OCI-LY3 (cell line): ENCODE measurements around the gene SCYL3.

Experiments
- H2AFZ ChIP-seq: fragments of 200-600, 300-600 bp; shearing (Covaris generic); 2 replicates; pipeline ENCODE4 v1.6.0; 2014; ENCODE audit warnings: antibody characterized with exemption, low read depth, low read length
- H3K27ac ChIP-seq: fragments of 200-600, 300-600 bp; sonication (generic); 2 replicates; pipeline ENCODE4 v1.5.1; 2014; ENCODE audit warnings: mild to moderate bottlenecking, low read length, moderate library complexity, mixed read lengths
- H3K27me3 ChIP-seq: fragments of 200-600, 300-600 bp; sonication (generic); 2 replicates; pipeline ENCODE4 v1.6.1; 2014; ENCODE audit warnings: low read depth, low read length, mixed read lengths
- H3K36me3 ChIP-seq: fragments of 200-600, 300-600 bp; sonication (generic); replicated peaks from 2 replicates; pipeline ENCODE3; 2014; ENCODE audit warnings: low read depth, low read length, mixed read lengths
- H3K4me1 ChIP-seq: fragments of 300-600, 200-600 bp; sonication (generic); 2 replicates; pipeline ENCODE4 v1.6.1; 2014; ENCODE audit warnings: low read length, mixed read lengths
- H3K4me2 ChIP-seq: fragments of 200-600, 300-600 bp; sonication (generic); 2 replicates; pipeline ENCODE4 v1.6.1; 2014; ENCODE audit warnings: low read length, mixed read lengths
- H3K4me3 ChIP-seq: fragments of 300-600, 200-600 bp; sonication (generic); 2 replicates; pipeline ENCODE4 v1.5.1; 2014; ENCODE audit warnings: antibody characterized with exemption, mild to moderate bottlenecking, low read length, moderate library complexity
- H3K79me2 ChIP-seq: fragments of 300-600, 200-600 bp; shearing (Covaris generic); 2 replicates; pipeline ENCODE4 v1.6.1; 2014; ENCODE audit warnings: mild to moderate bottlenecking, low read length, mixed read lengths
- H3K9ac ChIP-seq: fragments of 300-600, 200-600 bp; shearing (Covaris generic); 2 replicates; pipeline ENCODE4 v1.6.0; 2014; ENCODE audit warnings: mild to moderate bottlenecking, low read length, moderate library complexity
- H3K9me3 ChIP-seq: fragments of 200-600, 300-600 bp; shearing (Covaris generic); 2 replicates; pipeline ENCODE4 v1.6.1; 2014; ENCODE audit warnings: low read length, mixed read lengths; ENCODE audit not compliant: insufficient read depth
- H4K20me1 ChIP-seq: fragments of 200-600, 300-600 bp; sonication (generic); 2 replicates; pipeline ENCODE4 v1.6.1; 2016; ENCODE audit warnings: low read length, mixed read lengths; ENCODE audit not compliant: insufficient read depth
- EZH2phosphoT487 ChIP-seq: fragments of 200-600 bp; shearing (Covaris generic); IDR thresholded peaks from 2 replicates; pipeline ENCODE4 v1.6.1; 2018; ENCODE audit warnings: antibody characterized with exemption, mixed run types, low read depth
- TF ChIP-seq, protein P1 (sequence below): fragments of 200-600, 300-600 bp; sonication (generic); IDR thresholded peaks from 2 replicates; pipeline ENCODE4 v1.5.1; 2014; ENCODE audit warnings: antibody characterized with exemption, low read length, low read depth

The SCYL3 gene

DNA sequence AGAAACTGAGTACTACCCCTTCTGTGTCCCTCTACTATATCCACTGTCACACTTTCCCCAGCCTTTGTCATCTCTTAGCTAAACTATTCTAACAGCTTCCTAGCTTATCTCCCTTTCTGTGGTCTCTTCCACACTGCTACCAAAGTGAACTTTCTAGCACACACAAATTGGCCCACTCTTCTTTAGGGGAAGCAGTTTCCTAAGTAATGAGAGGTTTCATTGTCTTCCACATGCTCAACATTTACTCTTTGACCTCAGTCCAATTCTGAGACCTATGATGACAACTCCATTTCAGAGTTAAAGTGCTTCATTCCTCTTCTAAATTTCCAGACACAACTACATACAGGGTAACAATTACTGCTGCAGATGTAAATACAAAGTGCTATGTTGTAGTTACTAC, 32.9 kb downstream of the SCYL3 start:
- Histone ChIP-seq H3K4me3 (no peak overlapping the region), H3K4me1 (peaks cover 12% of the 10 kb centered on the region), H4K20me1 (no peaks in the 10 kb centered on the region), H3K4me2 (no peak overlapping the region), H3K27ac (peak overlapping the region; percentile 68), H3K36me3 (peaks cover 70% of the 10 kb centered on the region), H3K9me3 (no peaks in the 10 kb centered on the region), H2AFZ (no peak overlapping the region), H3K27me3 (no peaks in the 10 kb centered on the region), H3K79me2 (no peaks in the 10 kb centered on the region), H3K9ac (no peak overlapping the region)
- TF ChIP-seq EZH2phosphoT487: no peak
- TF ChIP-seq, protein P1, sequence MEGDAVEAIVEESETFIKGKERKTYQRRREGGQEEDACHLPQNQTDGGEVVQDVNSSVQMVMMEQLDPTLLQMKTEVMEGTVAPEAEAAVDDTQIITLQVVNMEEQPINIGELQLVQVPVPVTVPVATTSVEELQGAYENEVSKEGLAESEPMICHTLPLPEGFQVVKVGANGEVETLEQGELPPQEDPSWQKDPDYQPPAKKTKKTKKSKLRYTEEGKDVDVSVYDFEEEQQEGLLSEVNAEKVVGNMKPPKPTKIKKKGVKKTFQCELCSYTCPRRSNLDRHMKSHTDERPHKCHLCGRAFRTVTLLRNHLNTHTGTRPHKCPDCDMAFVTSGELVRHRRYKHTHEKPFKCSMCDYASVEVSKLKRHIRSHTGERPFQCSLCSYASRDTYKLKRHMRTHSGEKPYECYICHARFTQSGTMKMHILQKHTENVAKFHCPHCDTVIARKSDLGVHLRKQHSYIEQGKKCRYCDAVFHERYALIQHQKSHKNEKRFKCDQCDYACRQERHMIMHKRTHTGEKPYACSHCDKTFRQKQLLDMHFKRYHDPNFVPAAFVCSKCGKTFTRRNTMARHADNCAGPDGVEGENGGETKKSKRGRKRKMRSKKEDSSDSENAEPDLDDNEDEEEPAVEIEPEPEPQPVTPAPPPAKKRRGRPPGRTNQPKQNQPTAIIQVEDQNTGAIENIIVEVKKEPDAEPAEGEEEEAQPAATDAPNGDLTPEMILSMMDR: no peak

DNA sequence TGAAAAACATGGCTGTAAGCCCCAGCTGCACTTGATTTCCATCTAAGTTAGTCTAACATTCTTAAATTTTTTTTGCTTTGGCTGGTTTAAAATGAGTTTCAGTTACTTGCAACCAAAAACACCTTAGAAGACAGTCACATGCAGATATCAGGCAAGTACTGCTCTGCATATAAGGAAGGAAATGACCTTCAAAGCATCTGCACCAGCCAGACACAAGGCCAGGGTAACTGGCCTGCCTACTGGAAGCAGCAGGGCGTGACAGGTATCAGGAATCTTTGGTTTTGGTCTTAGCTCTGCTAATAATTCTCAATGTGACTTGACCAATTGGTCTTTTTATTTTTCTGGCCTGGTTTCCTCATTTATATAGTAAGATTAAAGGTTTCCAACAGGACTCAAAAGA, 33.5 kb downstream of the SCYL3 start:
- Histone ChIP-seq H3K4me2 (peak overlapping the region; percentile 11; the same call in 1 of the 2 replicates), H3K4me3 (no peak overlapping the region), H3K79me2 (no peaks in the 10 kb centered on the region), H3K27ac (peak overlapping the region; percentile 68), H3K27me3 (no peaks in the 10 kb centered on the region), H2AFZ (no peak overlapping the region), H3K9me3 (no peaks in the 10 kb centered on the region), H3K36me3 (peaks cover 70% of the 10 kb centered on the region), H4K20me1 (no peaks in the 10 kb centered on the region), H3K9ac (no peak overlapping the region), H3K4me1 (peaks cover 17% of the 10 kb centered on the region)
- no peak for TF ChIP-seq EZH2phosphoT487
- TF ChIP-seq, protein P1: no peak

GRCh38 chr1:169859001-169859400, 34.7 kb downstream of the SCYL3 start:
- no peak overlapping the region for H3K4me2 ChIP-seq
- H3K9ac ChIP-seq: no peak overlapping the region
- peaks cover 9% of the 10 kb centered on the region; the same call in 1 of the 2 replicates for H4K20me1 ChIP-seq
- H3K27me3 ChIP-seq: no peaks in the 10 kb centered on the region
- H3K4me3 ChIP-seq: no peak overlapping the region
- peaks cover 78% of the 10 kb centered on the region for H3K36me3 ChIP-seq
- TF ChIP-seq EZH2phosphoT487: no peak
- TF ChIP-seq, protein P1: no peak
- H3K4me1 ChIP-seq: peaks cover 29% of the 10 kb centered on the region
- H3K27ac ChIP-seq: no peak overlapping the region
- no peak overlapping the region for H2AFZ ChIP-seq
- no peaks in the 10 kb centered on the region for H3K9me3 ChIP-seq
- H3K79me2 ChIP-seq: no peaks in the 10 kb centered on the region

DNA sequence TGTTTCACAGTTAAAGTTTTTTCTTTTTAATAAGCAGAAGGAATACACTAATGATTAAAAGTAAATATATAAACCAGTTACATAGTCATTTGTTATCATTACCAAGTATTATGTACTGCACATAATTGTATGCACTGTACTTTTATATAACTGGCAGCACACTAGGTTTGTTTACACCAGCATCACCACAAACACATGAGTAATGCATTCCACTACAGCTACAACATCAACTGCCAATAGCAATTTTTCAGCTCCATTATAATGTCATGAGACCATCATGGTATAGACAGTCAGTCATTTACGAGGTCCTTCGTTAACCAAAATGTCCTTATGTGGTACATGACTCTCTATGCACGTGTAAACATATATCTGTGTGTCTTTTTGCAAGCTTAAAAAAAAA, 35.2 kb downstream of the SCYL3 start:
- H3K4me2 ChIP-seq: no peak overlapping the region
- H3K79me2 ChIP-seq: no peaks in the 10 kb centered on the region
- no peak overlapping the region for H3K27ac ChIP-seq
- no peak overlapping the region for H3K4me3 ChIP-seq
- H4K20me1 ChIP-seq: peaks cover 9% of the 10 kb centered on the region; the same call in 1 of the 2 replicates
- H3K9ac ChIP-seq: no peak overlapping the region
- TF ChIP-seq EZH2phosphoT487: no peak
- TF ChIP-seq, protein P1: no peak
- H2AFZ ChIP-seq: no peak overlapping the region
- H3K36me3 ChIP-seq: peaks cover 82% of the 10 kb centered on the region
- peaks cover 29% of the 10 kb centered on the region for H3K4me1 ChIP-seq
- no peaks in the 10 kb centered on the region for H3K27me3 ChIP-seq
- no peaks in the 10 kb centered on the region for H3K9me3 ChIP-seq
